OCI-LY3 (cell line): ENCODE measurements around the gene SEMG1.

Experiments
- H2AFZ ChIP-seq: fragments of 200-600, 300-600 bp; shearing (Covaris generic); 2 replicates; pipeline ENCODE4 v1.6.0; 2014; ENCODE audit warnings: antibody characterized with exemption, low read depth, low read length
- H3K27ac ChIP-seq: fragments of 200-600, 300-600 bp; sonication (generic); 2 replicates; pipeline ENCODE4 v1.5.1; 2014; ENCODE audit warnings: mild to moderate bottlenecking, low read length, moderate library complexity, mixed read lengths
- H3K27me3 ChIP-seq: fragments of 200-600, 300-600 bp; sonication (generic); 2 replicates; pipeline ENCODE4 v1.6.1; 2014; ENCODE audit warnings: low read depth, low read length, mixed read lengths
- H3K36me3 ChIP-seq: fragments of 200-600, 300-600 bp; sonication (generic); replicated peaks from 2 replicates; pipeline ENCODE3; 2014; ENCODE audit warnings: low read depth, low read length, mixed read lengths
- H3K4me1 ChIP-seq: fragments of 300-600, 200-600 bp; sonication (generic); 2 replicates; pipeline ENCODE4 v1.6.1; 2014; ENCODE audit warnings: low read length, mixed read lengths
- H3K4me2 ChIP-seq: fragments of 200-600, 300-600 bp; sonication (generic); 2 replicates; pipeline ENCODE4 v1.6.1; 2014; ENCODE audit warnings: low read length, mixed read lengths
- H3K4me3 ChIP-seq: fragments of 300-600, 200-600 bp; sonication (generic); 2 replicates; pipeline ENCODE4 v1.5.1; 2014; ENCODE audit warnings: antibody characterized with exemption, mild to moderate bottlenecking, low read length, moderate library complexity
- H3K79me2 ChIP-seq: fragments of 300-600, 200-600 bp; shearing (Covaris generic); 2 replicates; pipeline ENCODE4 v1.6.1; 2014; ENCODE audit warnings: mild to moderate bottlenecking, low read length, mixed read lengths
- H3K9ac ChIP-seq: fragments of 300-600, 200-600 bp; shearing (Covaris generic); 2 replicates; pipeline ENCODE4 v1.6.0; 2014; ENCODE audit warnings: mild to moderate bottlenecking, low read length, moderate library complexity
- H3K9me3 ChIP-seq: fragments of 200-600, 300-600 bp; shearing (Covaris generic); 2 replicates; pipeline ENCODE4 v1.6.1; 2014; ENCODE audit warnings: low read length, mixed read lengths; ENCODE audit not compliant: insufficient read depth
- H4K20me1 ChIP-seq: fragments of 200-600, 300-600 bp; sonication (generic); 2 replicates; pipeline ENCODE4 v1.6.1; 2016; ENCODE audit warnings: low read length, mixed read lengths; ENCODE audit not compliant: insufficient read depth
- CTCF ChIP-seq: fragments of 200-600, 300-600 bp; sonication (generic); IDR thresholded peaks from 2 replicates; pipeline ENCODE4 v1.5.1; 2014; ENCODE audit warnings: antibody characterized with exemption, low read length, low read depth
- EZH2phosphoT487 ChIP-seq: fragments of 200-600 bp; shearing (Covaris generic); IDR thresholded peaks from 2 replicates; pipeline ENCODE4 v1.6.1; 2018; ENCODE audit warnings: antibody characterized with exemption, mixed run types, low read depth

The SEMG1 gene

GRCh38 chr20:45258664-45259063 is 51.8 kb downstream of the SEMG1 start:
- Histone ChIP-seq H3K4me2 (no peak overlapping the region), H3K4me1 (peaks cover 13% of the 10 kb centered on the region), H3K9me3 (no peaks in the 10 kb centered on the region), H2AFZ (no peak overlapping the region), H3K36me3 (no peaks in the 10 kb centered on the region), H3K27me3 (peaks cover 83% of the 10 kb centered on the region), H3K79me2 (no peaks in the 10 kb centered on the region), H3K4me3 (no peak overlapping the region), H3K9ac (no peak overlapping the region), H4K20me1 (no peaks in the 10 kb centered on the region), H3K27ac (no peak overlapping the region)
- TF ChIP-seq EZH2phosphoT487 (no peak), CTCF (no peak)
